K562 (cell line): ENCODE results near the gene CLEC3B. TPM values are rescaled to one million over a fixed set of nuclear protein-coding genes. Genes with fewer than 3 reads are reported as not detected.

Experiments used
- E2F5 ChIP-seq: sonication (generic); formaldehyde crosslinking; IDR thresholded peaks from 2 replicates; pipeline ENCODE4 v1.8.0; 2022; ENCODE audit warnings: mild to moderate bottlenecking, missing genetic modification reagents
- GATAD2A ChIP-seq: fragments of 450-650 bp; IDR thresholded peaks from 2 replicates; pipeline ENCODE4 v1.6.1; 2017
- IRF1 ChIP-seq: sonication (generic); formaldehyde crosslinking; IDR thresholded peaks from 2 replicates; pipeline ENCODE4 v1.8.0; 2022; ENCODE audit warnings: missing genetic modification reagents, mild to moderate bottlenecking, borderline replicate concordance
- KAT7 ChIP-seq: sonication (generic); formaldehyde crosslinking; IDR thresholded peaks from 2 replicates; pipeline ENCODE4 v1.8.0; 2022; ENCODE audit warnings: missing genetic modification reagents, mild to moderate bottlenecking, borderline replicate concordance
- NRF1 ChIP-seq, 2 experiments: fragments of 450-650 bp; IDR thresholded peaks in 1 of 2; conservative IDR thresholded peaks in 1 of 2; 2 replicates each; pipeline ENCODE4 v1.6.1; 2014; ENCODE audit warnings: mild to moderate bottlenecking in 2 of 2
- PHB ChIP-seq: fragments of 250-450 bp; sonication (Bioruptor Pico); IDR thresholded peaks from 2 replicates; pipeline ENCODE4 v1.5.0; 2021
- RAD21 ChIP-seq, 2 experiments: fragments of 250-450 bp in 1 of 2; fragments of 450-650 bp in 1 of 2; sonication (Bioruptor Pico) in 1 of 2; formaldehyde crosslinking in 1 of 2; IDR thresholded peaks in 1 of 2; conservative IDR thresholded peaks in 1 of 2; 2 replicates each; pipeline versions ENCODE4 v1.4.0 to v1.8.0; 2020 to 2022; ENCODE audit warnings: mild to moderate bottlenecking in 2 of 2, moderate library complexity in 1 of 2
- SFPQ ChIP-seq: fragments of 200-400 bp; formaldehyde crosslinking; IDR thresholded peaks from 2 replicates; pipeline ENCODE4 v1.6.1; 2017; ENCODE audit warnings: mild to moderate bottlenecking, low read depth, low read length, moderate library complexity
- SIRT6 ChIP-seq: IDR thresholded peaks from one replicate; pipeline ENCODE4 v1.6.1; 2012; ENCODE audit warnings: low read depth, mild to moderate bottlenecking, control low read depth, inconsistent platforms, low read length, moderate library complexity
- SRF ChIP-seq, 2 experiments: fragments of 250-450, 450-650 bp in 1 of 2; sonication (Bioruptor Pico) in 1 of 2; sonication (generic) in 1 of 2; formaldehyde crosslinking; IDR thresholded peaks; 2 replicates each; pipeline versions ENCODE4 v1.5.0 to v1.5.1; 2020 to 2022; ENCODE audit warnings: mild to moderate bottlenecking in 1 of 2, missing genetic modification reagents in 1 of 2
- VEZF1 ChIP-seq: fragments of 200-800 bp; sonication (Bioruptor generic); IDR thresholded peaks from 2 replicates; pipeline ENCODE4 v1.6.1; 2017; ENCODE audit warnings: missing genetic modification characterization, missing compliant biosample characterization
- ZBTB7A ChIP-seq: IDR thresholded peaks from 2 replicates; pipeline ENCODE4 v1.6.1; 2011; ENCODE audit warnings: low read depth, mild to moderate bottlenecking, low read length, moderate library complexity, borderline replicate concordance; ENCODE audit not compliant: control insufficient read depth
- ZNF239 ChIP-seq: fragments of 250-450 bp; sonication (Bioruptor Pico); IDR thresholded peaks from 2 replicates; pipeline ENCODE4 v1.4.0; 2020; ENCODE audit warnings: mild to moderate bottlenecking
- ZNF263 ChIP-seq: sonication (generic); formaldehyde crosslinking; IDR thresholded peaks from 2 replicates; pipeline ENCODE4 v1.8.0; 2022; ENCODE audit warnings: mild to moderate bottlenecking, missing genetic modification reagents, borderline replicate concordance
- ZNF324 ChIP-seq: fragments of 250-450 bp; sonication (Bioruptor Pico); IDR thresholded peaks from 2 replicates; pipeline ENCODE4 v1.4.0; 2020; ENCODE audit warnings: mild to moderate bottlenecking
- ZNF589 ChIP-seq: fragments of 200-800 bp; sonication (Bioruptor generic); IDR thresholded peaks from 2 replicates; pipeline ENCODE4 v1.6.1; 2016; ENCODE audit warnings: low read depth, missing genetic modification characterization, missing compliant biosample characterization
- ZNF76 ChIP-seq: fragments of 250-450 bp; sonication (Bioruptor Pico); IDR thresholded peaks from 2 replicates; pipeline ENCODE4 v1.4.0; 2020; ENCODE audit warnings: mild to moderate bottlenecking, moderate library complexity, borderline replicate concordance
- polyA plus RNA-seq, 8 experiments: library from polyadenylated mRNA; depleted of rRNA in 4 of 8; stranded (reverse) in 5 of 8; unstranded in 3 of 8; fragments of >200 nt; fragmentation: Nextera tagmentation in 2 of 8; fragmentation: Illumina TruSeq in 1 of 8; extraction: Ambion mirVana in 2 of 8; extraction: Trizol in 1 of 8; gene quantifications; 2 replicates each; pipeline versions ENCODE4 v1.2.1 to v1.2.3, GENCODE V29; 2011 to 2014; ENCODE audit warnings: inconsistent platforms in 1 of 8, missing spikeins in 1 of 8
- total RNA-seq, 7 experiments: library from RNA; depleted of rRNA in 6 of 7; stranded (reverse); fragments of >200 nt in 6 of 7; fragmentation: Illumina TruSeq in 2 of 7; extraction: Trizol in 2 of 7; gene quantifications; 2 replicates each; pipeline versions ENCODE4 v1.2.1 to v1.2.3, GENCODE V29; 2011 to 2021; ENCODE audit warnings: low replicate concordance in 1 of 7
- TF ChIP-seq, protein P1 (sequence below): fragments of 250-450 bp; sonication (Bioruptor Pico); IDR thresholded peaks from 2 replicates; pipeline ENCODE4 v1.8.0; 2022; ENCODE audit warnings: moderate library complexity, mild to moderate bottlenecking, inconsistent platforms
- TF ChIP-seq, protein P2 (sequence below): fragments of 250-450 bp; sonication (Bioruptor Pico); IDR thresholded peaks from 2 replicates; pipeline ENCODE4 v1.4.0; 2020; ENCODE audit warnings: mild to moderate bottlenecking

CLEC3B gene
- total and polyA plus RNA-seq, 9 of the 15 experiments (the other 6 are each of a cell fraction or from before 2014, with no cell fraction given): not detected

DNA sequence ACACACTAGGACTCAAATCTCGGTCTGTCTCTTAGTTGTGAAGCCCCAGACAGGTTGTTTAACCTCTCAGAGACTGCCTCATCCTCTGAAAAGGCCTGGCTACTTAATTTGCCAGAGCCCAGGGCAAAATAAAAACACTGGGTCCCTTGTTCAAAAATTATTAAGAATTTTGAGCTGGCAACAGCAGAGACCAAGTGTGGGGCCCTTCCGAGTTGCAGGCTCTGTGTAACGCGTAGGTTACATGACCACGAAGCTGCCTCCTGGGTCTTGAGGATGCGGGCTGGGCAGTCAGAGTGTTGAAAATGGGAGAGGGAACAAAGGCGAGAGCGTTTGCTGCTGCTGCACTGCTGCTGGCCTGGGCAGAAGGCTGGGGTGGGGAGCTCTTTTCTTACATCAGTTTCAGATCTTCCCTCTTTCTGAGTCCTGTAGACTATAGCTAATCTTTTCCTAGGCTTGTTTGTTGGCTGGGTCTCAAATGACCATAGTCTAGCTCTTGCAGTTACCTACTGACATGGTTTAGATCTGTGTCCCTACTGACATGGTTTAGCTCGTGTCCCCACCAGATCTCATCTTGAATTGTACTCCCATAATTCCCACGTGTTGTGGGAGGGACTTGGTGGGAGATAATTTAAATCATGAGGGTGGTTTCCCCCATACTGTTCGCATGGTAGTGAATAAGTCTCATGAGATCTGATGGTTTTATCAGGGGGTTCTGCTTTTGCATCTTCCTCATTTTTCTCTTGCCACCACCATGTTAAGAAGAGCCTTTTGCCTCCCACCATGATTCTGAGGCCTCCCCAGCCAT lies 49.9 kb downstream of the CLEC3B start (continued):
- no peak for TF ChIP-seq IRF1 (CRISPR knock-in tag)
- TF ChIP-seq PHB: peak; percentile 73; the same call in 1 of the 2 replicates
- TF ChIP-seq E2F5: no peak
- TF ChIP-seq ZNF589: 0 out of 2 replicates have a peak, but pooled peaks have one; percentile 55
- TF ChIP-seq, protein P1, sequence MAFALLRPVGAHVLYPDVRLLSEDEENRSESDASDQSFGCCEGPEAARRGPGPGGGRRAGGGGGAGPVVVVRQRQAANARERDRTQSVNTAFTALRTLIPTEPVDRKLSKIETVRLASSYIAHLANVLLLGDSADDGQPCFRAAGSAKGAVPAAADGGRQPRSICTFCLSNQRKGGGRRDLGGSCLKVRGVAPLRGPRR (CRISPR knock-in tag): no peak
- no peak for TF ChIP-seq ZNF324
- TF ChIP-seq ZNF263 (CRISPR knock-in tag): no peak; the same call in 1 of the 2 replicates
- TF ChIP-seq VEZF1 (CRISPR knock-in tag): peak; percentile 29; the same call in 1 of the 2 replicates
- TF ChIP-seq SRF (CRISPR knock-in tag; IDR thresholded peaks at IDR 0.05): no peak
- 0 out of 4 replicates have a peak, but pooled peaks of 1 of the 2 experiments have one; percentile 11 for TF ChIP-seq NRF1 (conservative IDR thresholded peaks at IDR 0.05 in 1 of 2, IDR thresholded peaks at IDR 0.05 in 1 of 2)
- TF ChIP-seq GATAD2A: 0 out of 2 replicates have a peak, but pooled peaks have one; percentile 69
- TF ChIP-seq SFPQ: no peak
- TF ChIP-seq, protein P2, sequence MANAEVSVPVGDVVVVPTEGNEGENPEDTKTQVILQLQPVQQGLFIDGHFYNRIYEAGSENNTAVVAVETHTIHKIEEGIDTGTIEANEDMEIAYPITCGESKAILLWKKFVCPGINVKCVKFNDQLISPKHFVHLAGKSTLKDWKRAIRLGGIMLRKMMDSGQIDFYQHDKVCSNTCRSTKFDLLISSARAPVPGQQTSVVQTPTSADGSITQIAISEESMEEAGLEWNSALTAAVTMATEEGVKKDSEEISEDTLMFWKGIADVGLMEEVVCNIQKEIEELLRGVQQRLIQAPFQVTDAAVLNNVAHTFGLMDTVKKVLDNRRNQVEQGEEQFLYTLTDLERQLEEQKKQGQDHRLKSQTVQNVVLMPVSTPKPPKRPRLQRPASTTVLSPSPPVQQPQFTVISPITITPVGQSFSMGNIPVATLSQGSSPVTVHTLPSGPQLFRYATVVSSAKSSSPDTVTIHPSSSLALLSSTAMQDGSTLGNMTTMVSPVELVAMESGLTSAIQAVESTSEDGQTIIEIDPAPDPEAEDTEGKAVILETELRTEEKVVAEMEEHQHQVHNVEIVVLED (CRISPR knock-in tag): no peak
- no peak for TF ChIP-seq KAT7 (CRISPR knock-in tag)
- no peak for TF ChIP-seq SIRT6
- peak; percentile 37 for TF ChIP-seq ZNF239 (CRISPR knock-in tag)
- TF ChIP-seq ZBTB7A: no peak
- TF ChIP-seq ZNF76 (CRISPR knock-in tag): no peak
- TF ChIP-seq RAD21 (CRISPR knock-in tag; conservative IDR thresholded peaks at IDR 0.05 in 1 of 2, IDR thresholded peaks at IDR 0.05 in 1 of 2): no peak
